ENCODE data around the gene MAGOH.
"Not testable (repeated sequence)": the region's sequence is repeated elsewhere in the genome, so short reads cannot be mapped to it uniquely, and the experiment has no call there.

MAGOH gene

DNA sequence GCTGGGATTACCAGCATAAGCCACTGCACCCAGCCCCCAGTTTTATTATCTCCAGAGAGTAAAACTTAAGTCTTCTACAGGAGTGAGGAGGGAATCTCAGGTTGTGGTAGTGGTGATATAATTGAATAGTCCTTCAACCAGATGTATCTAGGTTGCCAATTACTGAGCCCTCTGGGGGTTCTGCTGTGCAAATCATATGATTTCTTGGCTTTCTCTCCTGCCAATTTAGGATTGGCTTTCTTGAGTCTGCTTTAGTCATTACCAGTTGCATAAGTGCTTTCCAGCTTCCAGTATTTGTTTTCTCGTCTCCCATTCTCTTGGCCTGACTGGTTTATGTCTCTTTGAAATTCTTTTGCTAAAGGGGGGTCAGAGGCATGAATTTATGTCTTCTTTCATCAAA, 30.6 kb downstream of the MAGOH start:
- no peak for DNase-seq (ENCODE audit: low read depth)
- TF ChIP-seq, protein P1, sequence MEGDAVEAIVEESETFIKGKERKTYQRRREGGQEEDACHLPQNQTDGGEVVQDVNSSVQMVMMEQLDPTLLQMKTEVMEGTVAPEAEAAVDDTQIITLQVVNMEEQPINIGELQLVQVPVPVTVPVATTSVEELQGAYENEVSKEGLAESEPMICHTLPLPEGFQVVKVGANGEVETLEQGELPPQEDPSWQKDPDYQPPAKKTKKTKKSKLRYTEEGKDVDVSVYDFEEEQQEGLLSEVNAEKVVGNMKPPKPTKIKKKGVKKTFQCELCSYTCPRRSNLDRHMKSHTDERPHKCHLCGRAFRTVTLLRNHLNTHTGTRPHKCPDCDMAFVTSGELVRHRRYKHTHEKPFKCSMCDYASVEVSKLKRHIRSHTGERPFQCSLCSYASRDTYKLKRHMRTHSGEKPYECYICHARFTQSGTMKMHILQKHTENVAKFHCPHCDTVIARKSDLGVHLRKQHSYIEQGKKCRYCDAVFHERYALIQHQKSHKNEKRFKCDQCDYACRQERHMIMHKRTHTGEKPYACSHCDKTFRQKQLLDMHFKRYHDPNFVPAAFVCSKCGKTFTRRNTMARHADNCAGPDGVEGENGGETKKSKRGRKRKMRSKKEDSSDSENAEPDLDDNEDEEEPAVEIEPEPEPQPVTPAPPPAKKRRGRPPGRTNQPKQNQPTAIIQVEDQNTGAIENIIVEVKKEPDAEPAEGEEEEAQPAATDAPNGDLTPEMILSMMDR (conservative IDR thresholded peaks at IDR 0.05; ENCODE audit: low read depth, low read length), result no peak

DNA sequence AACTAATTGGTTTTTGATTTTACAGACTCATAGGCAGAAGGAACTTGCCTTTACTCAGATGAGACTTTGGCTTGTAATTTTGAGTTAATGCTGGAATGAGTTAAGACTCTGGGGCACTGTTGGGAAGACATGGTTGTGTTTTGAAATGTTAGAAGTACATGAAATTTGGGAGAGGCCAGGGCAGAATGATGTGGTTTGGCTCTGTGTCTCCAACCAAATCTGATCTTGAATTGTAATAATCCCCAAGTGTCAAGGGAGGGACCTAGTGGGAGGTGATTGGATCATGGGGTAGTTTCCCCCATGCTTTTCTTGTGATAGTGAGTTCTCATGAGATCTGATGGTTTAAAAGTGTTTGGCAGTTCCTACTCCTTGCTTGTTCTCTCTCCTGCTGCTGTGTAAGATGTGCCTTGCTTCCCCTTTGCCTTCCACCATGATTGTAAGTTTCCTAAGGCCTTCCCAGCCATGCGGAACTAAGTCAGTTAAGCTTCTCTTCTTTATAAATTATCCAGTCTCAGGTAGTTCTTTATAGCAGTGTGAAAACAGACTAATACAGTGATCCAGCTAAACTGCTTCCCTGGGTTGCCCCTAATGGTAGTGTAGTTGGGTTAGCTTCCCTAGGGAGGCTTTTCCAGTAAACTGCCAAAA, 31.5 kb downstream of the MAGOH start:
- TF ChIP-seq, protein P1 (conservative IDR thresholded peaks at IDR 0.05; ENCODE audit: low read depth, low read length), result no peak
- no peak overlapping the region for H3K4me3 ChIP-seq (ENCODE audit: low read length)
- DNase-seq (ENCODE audit: low read depth), result no peak

More for the DNA sequence above, 30.6 kb downstream of the MAGOH start:
- H3K4me3 ChIP-seq (ENCODE audit: low read length), result no peak overlapping the region

DNA sequence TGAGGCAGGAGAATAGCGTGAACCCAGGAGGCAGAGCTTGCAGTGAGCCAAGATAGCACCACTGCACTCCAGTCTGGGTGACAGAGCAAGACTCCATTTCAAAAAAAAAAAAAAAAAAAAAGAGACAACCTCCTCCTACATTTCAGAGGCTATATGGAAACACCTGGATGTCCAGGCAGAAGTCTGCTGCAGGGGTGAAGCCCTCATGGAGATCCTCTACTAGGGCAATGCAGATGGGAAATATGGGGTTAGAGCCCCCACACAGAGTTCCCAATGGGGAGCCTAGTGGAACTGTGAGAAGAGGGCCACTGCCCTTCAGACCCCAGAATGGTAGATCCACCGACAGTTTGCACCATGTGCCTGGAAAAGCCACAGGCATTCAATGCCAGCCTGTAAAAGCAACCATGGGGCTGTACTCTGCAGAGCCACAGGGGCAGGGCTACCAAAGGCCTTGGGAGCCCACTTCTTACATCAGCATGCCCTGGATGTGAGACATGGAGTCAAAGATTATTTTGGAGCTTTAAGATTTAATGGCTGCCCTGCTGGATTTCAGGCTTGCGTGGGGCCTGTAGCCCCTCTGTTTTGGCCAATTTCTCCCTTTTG, 32.1 kb downstream of the MAGOH start:
- H3K4me3 ChIP-seq (ENCODE audit: low read length); DNase-seq (ENCODE audit: low read depth): not testable (repeated sequence)

DNA sequence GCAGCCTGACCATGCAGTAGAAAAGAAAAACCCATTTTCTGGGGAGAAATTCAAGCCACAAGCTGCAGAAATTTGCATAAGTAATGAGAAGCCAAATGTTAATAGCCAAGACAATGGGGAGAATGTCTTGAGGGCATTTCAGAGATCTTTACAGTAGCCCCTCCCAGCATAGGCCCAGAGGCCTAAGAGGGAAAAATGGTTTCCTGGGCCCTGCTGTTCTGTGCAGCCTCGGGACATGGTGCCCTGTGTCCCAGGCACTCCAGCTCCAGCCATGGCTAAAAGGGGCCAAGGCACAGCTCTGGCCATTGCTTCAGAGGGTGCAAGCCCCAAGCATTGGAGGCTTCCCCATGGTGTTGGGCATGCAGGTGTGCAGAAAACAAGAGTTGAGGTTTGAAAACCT, 32.8 kb downstream of the MAGOH start:
- not testable (repeated sequence) for DNase-seq (ENCODE audit: low read depth); H3K4me3 ChIP-seq (ENCODE audit: low read length)

DNA sequence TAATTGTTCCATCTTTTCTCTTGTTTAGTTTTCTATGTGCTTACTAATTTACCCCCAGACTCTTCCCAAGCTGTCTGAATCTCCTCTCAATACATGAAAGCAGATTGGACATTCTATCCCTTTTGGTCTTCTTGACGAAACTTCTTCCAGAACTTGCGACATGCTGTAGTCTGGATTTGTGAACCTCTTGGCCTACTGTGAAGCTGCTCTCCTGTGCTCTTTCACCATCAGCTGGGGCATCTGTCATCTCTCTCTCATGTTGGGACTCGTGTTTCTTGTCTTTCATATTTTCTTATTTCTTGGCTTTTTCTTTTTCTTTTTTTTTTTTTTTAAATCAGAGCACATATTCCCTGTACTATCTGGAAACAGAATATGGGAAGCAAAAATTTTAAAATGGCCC, 34.9 kb downstream of the MAGOH start:
- TF ChIP-seq, protein P1 (conservative IDR thresholded peaks at IDR 0.05; ENCODE audit: low read depth, low read length), result no peak
- no peak for DNase-seq (ENCODE audit: low read depth)
- no peak overlapping the region for H3K4me3 ChIP-seq (ENCODE audit: low read length)

DNA sequence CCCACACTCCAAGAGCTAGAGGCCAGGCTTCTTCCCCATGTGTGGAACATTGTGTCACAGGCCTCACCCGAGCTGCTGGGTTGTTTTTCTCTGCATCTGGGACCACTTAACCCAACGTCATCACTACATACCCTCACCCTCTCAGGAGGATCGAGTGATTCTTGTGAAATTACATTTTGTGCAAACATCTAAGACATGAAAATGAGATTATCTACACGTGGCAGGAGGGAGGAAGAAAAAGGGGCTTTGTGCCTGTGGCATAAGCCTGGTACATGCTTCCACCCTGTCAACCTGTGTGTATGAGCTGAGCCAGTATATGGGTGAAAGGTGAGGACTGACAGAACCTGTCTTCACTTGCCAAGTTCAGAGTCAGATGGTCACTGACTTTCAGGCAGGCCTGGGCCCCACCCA, 40.1 kb downstream of the MAGOH start:
- TF ChIP-seq, protein P1 (conservative IDR thresholded peaks at IDR 0.05; ENCODE audit: low read depth, low read length), result no peak
- H3K4me3 ChIP-seq (ENCODE audit: low read length), result no peak overlapping the region
- DNase-seq (ENCODE audit: low read depth), result no peak

DNA sequence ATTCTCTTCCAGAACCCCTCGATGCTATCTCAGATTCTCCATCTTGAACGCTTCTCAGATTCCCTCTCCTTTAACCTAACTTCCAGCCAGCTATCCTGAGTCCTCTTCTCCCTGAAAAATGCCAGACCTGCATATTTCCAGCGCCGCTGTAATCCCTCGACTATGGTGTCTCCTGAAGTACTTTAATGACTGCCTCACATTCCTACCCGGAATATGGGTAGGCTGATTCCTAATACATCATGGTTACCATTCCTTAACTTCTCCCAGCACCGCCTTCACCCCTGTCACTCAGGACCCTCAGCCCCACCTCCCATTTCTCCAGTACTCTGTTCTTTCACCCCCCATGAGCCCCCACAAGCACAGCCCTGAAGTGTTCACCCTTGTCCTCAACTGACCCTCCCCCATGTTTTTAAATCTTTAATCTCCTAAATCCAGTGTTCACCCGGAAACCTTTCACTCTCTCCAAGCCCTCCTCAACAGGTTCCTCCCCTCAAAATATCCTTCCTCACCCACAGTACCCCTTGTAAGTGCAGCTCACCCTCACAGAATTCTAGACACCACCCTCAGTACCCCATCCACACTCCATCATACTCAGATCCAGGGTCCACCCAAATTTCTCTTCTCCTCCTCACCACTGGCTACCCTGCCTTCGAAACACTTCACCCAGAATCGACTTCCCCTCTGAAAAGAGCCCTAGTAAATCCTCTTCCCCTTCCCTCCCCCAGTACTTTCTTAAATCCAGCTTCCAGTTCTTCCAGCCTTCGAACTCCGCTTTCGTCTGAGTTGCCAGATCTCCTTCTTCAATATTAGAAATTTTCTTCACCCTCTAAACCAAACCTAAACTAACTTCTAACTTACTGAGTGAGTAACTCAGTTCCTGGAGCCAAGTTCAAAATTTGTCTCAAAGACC, 40.8 kb downstream of the MAGOH start:
- peak overlapping the region; percentile 91 for H3K4me3 ChIP-seq (ENCODE audit: low read length)
- TF ChIP-seq, protein P1 (conservative IDR thresholded peaks at IDR 0.05; ENCODE audit: low read depth, low read length), result no peak
- no peak for DNase-seq (ENCODE audit: low read depth)

All from retinal pigment epithelial cell (primary cell).